HG02970 (cell line): ENCODE measurements around the gene ZKSCAN1.

Source experiments
- ATAC-seq: cut with Tn5 transposase; IDR thresholded peaks from one replicate; pipeline ENCODE4 v1.9.1; 2021; ENCODE audit warnings: mild to moderate bottlenecking, moderate library complexity, moderate number of reproducible peaks; ENCODE audit not compliant: unreplicated experiment, low FRiP score

Gene ZKSCAN1

DNA sequence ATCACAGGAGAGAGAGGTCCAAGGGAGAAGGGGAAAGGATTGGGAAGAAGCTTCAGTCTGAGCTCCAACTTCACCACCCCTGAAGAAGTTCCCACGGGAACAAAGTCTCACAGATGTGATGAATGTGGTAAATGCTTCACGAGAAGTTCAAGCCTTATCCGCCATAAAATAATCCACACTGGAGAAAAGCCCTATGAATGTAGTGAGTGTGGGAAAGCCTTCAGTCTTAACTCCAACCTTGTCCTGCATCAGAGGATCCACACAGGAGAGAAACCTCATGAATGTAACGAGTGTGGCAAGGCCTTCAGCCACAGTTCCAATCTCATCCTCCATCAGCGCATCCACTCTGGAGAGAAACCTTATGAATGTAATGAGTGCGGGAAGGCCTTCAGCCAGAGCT, 18.1 kb downstream of the ZKSCAN1 start:
- ATAC-seq = no peak

GRCh38 chr7:100034871-100035510, 19.6 kb downstream of the ZKSCAN1 start:
- ATAC-seq = no peak

- no peak for ATAC-seq
These were observed 20.5 kb downstream of the ZKSCAN1 start for GRCh38 chr7:100035876-100036275.

DNA sequence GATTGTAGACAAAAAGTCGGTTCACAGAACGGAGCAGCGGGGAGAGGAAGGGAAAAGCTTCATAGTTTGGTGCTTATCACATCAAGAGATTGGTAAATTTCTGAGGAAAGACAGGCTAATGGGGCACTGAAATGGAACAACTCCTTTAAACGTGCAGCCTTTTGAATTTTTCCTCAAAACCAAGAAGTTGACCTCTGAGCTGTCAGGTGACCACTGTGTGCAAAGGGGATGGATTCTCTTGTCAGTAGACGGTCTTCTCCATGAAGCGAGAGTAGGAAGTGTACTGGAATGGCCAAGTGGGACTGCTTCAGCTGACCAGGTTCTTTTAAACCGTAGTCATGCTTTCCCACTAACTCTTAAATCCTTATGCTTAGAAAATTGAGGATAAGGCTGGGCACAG, 22.9 kb downstream of the ZKSCAN1 start:
- ATAC-seq = no peak

DNA sequence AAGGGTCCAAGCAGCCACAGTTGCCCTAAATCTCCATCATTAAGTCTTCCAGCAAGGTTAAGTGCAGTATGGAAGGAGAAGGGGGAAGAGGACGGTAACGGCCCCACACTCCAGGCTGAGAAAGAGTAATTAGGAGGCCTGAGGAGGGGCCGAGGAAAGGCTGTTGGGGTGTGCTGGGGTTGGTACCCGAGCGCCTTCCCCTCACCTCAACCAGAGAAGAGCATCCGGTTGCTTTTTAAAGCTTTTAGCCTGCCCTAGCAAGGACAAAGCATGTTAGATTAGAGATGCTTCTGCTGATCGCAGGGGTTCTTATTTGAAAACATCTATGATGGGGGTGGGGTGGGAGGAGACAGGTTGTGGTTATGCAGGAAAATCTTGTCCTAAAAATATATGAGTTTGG, 25.2 kb downstream of the ZKSCAN1 start:
- ATAC-seq = no peak

- ATAC-seq = no peak
These were observed 29.3 kb downstream of the ZKSCAN1 start for GRCh38 chr7:100044718-100045117.

- no peak for ATAC-seq
These were observed 33.3 kb downstream of the ZKSCAN1 start for GRCh38 chr7:100048680-100049079.

GRCh38 chr7:100049441-100050291, 34.3 kb downstream of the ZKSCAN1 start, which contains the start of gene ZSCAN21:
TSS of gene ZSCAN21 (plus strand) at chr7:100049774. CDS start at chr7:100057007, 7,233 bp downstream.
- ATAC-seq = peak; percentile 84

- no peak for ATAC-seq
These were observed 36.2 kb downstream of the ZKSCAN1 start for GRCh38 chr7:100051611-100052010.

GRCh38 chr7:100053215-100053614, 37.8 kb downstream of the ZKSCAN1 start:
- ATAC-seq = no peak

DNA sequence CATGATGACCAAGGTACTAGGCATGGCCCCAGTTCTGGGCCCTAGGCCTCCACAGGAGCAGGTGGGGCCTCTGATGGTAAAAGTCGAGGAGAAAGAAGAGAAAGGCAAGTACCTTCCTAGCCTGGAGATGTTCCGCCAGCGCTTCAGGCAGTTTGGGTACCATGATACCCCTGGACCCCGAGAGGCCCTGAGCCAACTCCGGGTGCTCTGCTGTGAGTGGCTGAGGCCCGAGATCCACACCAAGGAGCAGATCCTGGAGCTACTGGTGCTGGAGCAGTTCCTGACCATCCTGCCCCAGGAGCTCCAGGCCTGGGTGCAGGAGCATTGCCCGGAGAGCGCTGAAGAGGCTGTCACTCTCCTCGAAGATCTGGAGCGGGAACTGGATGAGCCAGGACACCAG, 41.6 kb downstream of the ZKSCAN1 start:
- ATAC-seq = no peak

DNA sequence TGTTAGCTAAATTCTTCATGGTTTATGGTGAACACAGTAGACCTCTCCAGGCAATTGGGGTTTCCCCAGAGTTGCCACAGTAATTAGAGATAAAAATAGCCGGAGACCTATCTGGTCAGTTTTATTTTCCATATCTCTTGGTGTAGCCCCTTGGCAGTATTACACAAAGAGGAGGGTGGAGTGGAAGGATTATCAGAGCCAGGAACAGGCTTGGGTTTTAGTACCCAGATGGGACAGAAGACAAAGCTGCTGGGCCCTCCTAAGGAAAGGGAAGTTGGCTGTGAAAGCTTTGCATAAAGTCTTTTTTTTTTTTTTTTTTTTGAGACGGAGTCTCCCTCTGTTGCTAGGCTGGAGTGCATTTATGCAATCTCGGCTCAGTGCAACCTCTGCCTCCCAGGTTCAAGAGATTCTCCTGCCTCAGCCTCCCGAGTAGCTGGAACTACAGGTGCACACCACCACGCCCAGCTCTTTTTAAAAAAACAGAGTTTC, 43.9 kb downstream of the ZKSCAN1 start:
- no peak for ATAC-seq

GRCh38 chr7:100061518-100062193, 46.3 kb downstream of the ZKSCAN1 start:
- no peak for ATAC-seq

DNA sequence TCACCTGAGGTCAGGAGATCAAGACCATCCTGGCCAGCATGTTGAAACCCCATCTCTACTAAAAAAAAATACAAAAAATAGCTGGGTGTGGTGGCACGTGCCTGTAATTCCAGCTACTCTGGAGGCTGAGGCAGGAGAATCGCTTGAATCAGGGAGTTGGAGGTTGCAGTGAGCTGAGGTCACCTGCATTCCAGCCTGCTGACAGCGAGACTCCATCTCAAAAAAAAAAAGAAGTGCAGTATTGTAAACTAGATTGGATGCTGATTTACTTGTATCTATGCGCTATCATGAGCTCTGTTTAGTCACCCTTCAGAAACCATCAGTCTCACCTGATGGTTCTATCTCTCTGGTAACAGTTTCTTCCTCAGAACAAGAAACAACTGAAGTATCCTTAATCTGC, 48.0 kb downstream of the ZKSCAN1 start:
- no peak for ATAC-seq

DNA sequence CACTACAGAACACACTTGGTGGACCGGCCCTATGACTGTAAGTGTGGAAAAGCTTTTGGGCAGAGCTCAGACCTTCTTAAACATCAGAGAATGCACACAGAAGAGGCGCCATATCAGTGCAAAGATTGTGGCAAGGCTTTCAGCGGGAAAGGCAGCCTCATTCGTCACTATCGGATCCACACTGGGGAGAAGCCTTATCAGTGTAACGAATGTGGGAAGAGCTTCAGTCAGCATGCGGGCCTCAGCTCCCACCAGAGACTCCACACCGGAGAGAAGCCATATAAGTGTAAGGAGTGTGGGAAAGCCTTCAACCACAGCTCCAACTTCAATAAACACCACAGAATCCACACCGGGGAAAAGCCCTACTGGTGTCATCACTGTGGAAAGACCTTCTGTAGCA, 48.8 kb downstream of the ZKSCAN1 start:
- ATAC-seq = no peak

DNA sequence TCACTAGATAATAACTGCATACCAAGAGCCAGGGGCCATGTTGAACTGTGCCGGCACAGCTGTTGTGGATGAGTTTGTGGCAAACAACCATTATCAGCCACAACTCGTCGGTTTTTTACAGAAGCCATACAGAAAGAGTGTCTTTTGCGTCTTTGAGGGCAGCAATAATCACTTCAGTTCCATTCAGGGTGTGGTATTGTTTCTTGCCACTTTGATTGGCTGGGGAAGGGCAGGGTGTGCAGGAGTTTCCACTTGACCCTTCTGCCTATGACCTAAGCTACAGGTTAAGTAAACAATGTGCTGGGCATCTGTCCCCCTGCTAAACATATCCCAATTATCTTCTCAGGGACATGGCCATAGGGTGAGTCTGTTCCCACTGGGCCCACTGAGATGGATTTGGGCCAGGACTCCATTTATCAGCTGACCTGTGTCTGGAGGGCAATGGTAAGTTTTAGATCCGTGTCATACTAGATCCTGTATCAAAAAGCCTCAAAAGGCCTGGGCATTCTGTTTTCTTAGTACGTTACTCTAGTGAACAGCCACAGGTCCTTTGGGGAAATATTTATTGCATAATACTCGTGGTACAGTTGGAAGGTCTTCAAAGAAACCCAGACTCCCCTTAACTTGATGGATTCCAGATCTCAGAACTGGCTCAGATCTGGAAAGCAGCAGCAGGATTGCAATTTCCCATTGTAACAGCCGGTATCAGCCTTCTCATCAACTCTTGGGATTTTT, 50.2 kb downstream of the ZKSCAN1 start:
- no peak for ATAC-seq

DNA sequence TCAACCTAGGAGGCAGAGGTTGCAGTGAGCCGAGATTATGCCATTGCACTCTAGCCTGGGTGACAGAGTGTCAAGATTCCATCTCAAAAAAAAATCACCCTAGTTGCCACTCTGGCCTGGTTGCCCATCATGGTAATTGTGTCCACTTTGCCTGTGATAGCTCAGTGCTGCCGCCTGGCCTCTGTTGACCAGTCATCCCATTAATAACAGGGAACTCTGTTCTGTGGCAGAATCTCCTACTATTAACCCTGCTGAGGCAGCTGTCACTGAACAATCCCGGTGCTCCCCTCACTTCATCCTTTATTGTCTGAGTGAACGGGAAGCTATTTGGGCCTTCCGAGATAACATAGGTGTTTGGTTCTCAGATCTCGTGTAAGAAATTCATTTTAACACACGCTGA, 51.6 kb downstream of the ZKSCAN1 start:
- no peak for ATAC-seq

DNA sequence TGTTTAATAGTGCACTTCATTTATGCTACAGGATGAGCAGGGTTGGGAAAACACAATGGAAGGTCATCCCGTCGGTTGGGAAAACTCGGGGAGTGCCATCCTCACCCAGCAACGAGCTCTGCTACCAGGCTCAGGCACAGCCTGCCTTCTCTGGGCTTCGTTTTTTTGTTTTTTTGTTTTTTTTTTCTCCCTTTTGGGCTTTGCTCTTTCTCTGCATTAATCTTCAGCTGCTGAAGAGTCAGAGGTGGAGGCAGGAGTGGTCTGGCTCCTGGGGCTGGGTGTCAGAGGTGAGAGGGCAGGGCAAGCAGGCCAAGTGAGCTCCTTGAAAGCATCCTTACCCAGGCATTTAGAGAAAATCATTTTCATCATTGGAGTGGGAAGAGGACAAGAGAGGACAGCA, 54.6 kb downstream of the ZKSCAN1 start:
- no peak for ATAC-seq

DNA sequence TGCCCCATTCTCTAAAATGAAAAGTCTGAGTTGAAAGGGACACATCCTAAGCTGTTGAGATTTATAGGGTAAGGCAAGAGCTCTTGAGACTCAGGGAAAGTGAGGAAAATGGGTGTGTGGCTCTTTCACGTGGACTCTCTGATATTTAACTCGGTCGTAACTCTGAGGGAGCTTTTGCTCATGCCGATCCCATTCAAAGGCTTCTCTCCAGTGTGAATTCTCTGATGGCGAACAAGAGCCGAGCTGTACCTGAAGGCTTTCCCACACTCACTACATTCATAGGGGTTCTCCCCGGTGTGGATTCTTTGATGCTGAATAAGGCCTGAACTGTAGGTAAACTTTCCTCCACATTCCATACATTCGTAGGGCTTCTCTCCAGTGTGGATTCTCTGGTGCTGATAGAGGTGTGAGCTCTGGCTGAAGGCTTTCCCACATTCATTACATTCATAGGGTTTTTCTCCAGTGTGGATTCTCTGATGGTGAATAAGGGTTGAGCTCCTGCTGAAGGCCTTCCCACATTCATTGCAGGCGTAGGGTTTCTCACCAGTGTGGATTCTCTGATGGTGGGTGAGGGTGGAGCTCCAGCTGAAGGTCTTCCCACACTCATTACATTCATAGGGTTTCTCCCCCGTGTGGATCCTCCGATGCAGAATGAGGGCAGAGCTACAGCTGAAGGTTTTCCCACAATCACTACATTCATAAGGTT, 55.8 kb downstream of the ZKSCAN1 start:
- no peak for ATAC-seq

GRCh38 chr7:100072462-100072861, 57.1 kb downstream of the ZKSCAN1 start:
- no peak for ATAC-seq
